ENCODE data around the gene HHIPL1. TPM values are rescaled to one million over a fixed set of nuclear protein-coding genes. Genes with fewer than 3 reads are reported as not detected.

Gene HHIPL1
- total RNA-seq, 1 donor from 2014 or later: 2.5 TPM

GRCh38 chr14:99627100-99627499 lies 17.8 kb upstream of the HHIPL1 start:
- H3K4me3 Mint-ChIP-seq: no peak overlapping the region
- H3K27ac Mint-ChIP-seq (ENCODE audit: unreplicated experiment): no peak overlapping the region
- H3K27me3 Mint-ChIP-seq (ENCODE audit: low read depth): no peaks in the 10 kb centered on the region
- no peak for DNase-seq (ENCODE audit: low read depth, low spot score)
- H3K4me1 Mint-ChIP-seq: peaks cover 8% of the 10 kb centered on the region
- H3K36me3 Mint-ChIP-seq (ENCODE audit: low read depth): no peaks in the 10 kb centered on the region
- TF ChIP-seq CTCF (conservative IDR thresholded peaks at IDR 0.05): no peak
- no peaks in the 10 kb centered on the region for H3K9me3 Mint-ChIP-seq

GRCh38 chr14:99627510-99628381 lies 17.2 kb upstream of the HHIPL1 start:
- Mint-ChIP-seq H3K27me3 (ENCODE audit: low read depth) (no peaks in the 10 kb centered on the region), H3K4me1 (peaks cover 8% of the 10 kb centered on the region), H3K9me3 (no peaks in the 10 kb centered on the region), H3K27ac (ENCODE audit: unreplicated experiment) (no peak overlapping the region), H3K36me3 (ENCODE audit: low read depth) (no peaks in the 10 kb centered on the region), H3K4me3 (no peak overlapping the region)
- TF ChIP-seq CTCF (conservative IDR thresholded peaks at IDR 0.05): no peak
- DNase-seq (ENCODE audit: low read depth, low spot score): no peak

GRCh38 chr14:99628887-99629618 lies 15.9 kb upstream of the HHIPL1 start:
- Mint-ChIP-seq H3K27me3 (ENCODE audit: low read depth) (no peaks in the 10 kb centered on the region), H3K36me3 (ENCODE audit: low read depth) (no peaks in the 10 kb centered on the region), H3K27ac (ENCODE audit: unreplicated experiment) (no peak overlapping the region), H3K9me3 (no peaks in the 10 kb centered on the region), H3K4me1 (peaks cover 9% of the 10 kb centered on the region), H3K4me3 (no peak overlapping the region)
- peak; percentile 99 for TF ChIP-seq CTCF (conservative IDR thresholded peaks at IDR 0.05)
- peak; percentile 78 for DNase-seq (ENCODE audit: low read depth, low spot score)

DNA sequence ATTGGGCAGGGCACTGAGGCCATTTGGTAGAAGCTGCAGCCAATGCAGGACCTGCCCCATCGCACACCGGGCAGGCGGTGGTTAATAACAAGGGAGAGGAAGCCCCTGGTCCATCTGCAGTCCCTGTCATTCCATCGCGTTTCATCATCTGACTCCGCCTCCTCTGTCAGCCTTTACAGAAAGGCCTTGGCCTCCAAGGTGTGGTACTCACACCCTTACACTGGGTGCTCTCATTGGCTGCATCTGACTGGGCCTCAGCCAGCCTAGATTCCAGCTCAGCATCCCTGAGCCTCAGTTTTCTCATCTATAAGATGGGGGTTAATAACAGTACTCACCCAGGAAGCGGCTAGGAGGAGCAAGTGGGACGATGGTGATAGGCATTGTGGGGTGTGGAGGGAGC lies 14.7 kb upstream of the HHIPL1 start:
- H3K36me3 Mint-ChIP-seq (ENCODE audit: low read depth): no peaks in the 10 kb centered on the region
- H3K4me3 Mint-ChIP-seq: no peak overlapping the region
- no peaks in the 10 kb centered on the region for H3K27me3 Mint-ChIP-seq (ENCODE audit: low read depth)
- H3K27ac Mint-ChIP-seq (ENCODE audit: unreplicated experiment): no peak overlapping the region
- DNase-seq (ENCODE audit: low read depth, low spot score): no peak
- TF ChIP-seq CTCF (conservative IDR thresholded peaks at IDR 0.05): no peak
- no peaks in the 10 kb centered on the region for H3K9me3 Mint-ChIP-seq
- peaks cover 9% of the 10 kb centered on the region for H3K4me1 Mint-ChIP-seq

DNA sequence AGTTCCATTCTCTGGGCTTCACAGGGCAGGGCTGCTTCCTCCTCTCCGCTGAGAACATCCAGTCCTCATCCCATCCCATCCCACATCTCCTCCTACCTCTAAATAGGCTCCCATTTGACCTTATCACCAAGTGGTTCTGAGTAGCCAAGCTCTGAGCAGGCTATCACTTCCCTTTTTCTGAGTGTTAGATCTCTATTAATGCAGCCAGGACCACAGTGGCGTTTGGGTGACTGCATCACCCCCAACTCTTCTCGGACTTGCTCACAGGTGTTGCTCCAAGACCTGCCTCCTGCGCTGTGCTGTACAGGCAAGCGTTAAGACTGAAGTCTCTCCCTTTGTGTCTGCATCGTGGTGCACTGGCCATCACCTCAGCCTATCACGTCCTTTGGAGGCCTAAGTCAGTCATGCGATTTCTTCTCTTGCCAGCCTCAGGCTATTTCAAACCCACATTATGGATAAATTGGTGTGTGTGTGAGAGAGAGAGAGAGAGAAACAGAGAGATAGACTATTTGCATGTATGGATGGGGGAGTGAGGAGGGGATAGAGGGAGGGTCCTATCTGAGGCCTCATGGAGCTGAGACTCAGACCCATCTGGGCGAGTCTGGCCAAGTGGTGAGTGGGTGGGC lies 12.4 kb upstream of the HHIPL1 start:
- DNase-seq (ENCODE audit: low read depth, low spot score): no peak
- H3K4me3 Mint-ChIP-seq: no peak overlapping the region
- TF ChIP-seq CTCF (conservative IDR thresholded peaks at IDR 0.05): no peak
- peaks cover 9% of the 10 kb centered on the region for H3K4me1 Mint-ChIP-seq
- no peaks in the 10 kb centered on the region for H3K27me3 Mint-ChIP-seq (ENCODE audit: low read depth)
- H3K27ac Mint-ChIP-seq (ENCODE audit: unreplicated experiment): no peak overlapping the region
- no peaks in the 10 kb centered on the region for H3K36me3 Mint-ChIP-seq (ENCODE audit: low read depth)
- H3K9me3 Mint-ChIP-seq: no peaks in the 10 kb centered on the region
